ENCODE results near the gene SLC48A1.

DNA sequence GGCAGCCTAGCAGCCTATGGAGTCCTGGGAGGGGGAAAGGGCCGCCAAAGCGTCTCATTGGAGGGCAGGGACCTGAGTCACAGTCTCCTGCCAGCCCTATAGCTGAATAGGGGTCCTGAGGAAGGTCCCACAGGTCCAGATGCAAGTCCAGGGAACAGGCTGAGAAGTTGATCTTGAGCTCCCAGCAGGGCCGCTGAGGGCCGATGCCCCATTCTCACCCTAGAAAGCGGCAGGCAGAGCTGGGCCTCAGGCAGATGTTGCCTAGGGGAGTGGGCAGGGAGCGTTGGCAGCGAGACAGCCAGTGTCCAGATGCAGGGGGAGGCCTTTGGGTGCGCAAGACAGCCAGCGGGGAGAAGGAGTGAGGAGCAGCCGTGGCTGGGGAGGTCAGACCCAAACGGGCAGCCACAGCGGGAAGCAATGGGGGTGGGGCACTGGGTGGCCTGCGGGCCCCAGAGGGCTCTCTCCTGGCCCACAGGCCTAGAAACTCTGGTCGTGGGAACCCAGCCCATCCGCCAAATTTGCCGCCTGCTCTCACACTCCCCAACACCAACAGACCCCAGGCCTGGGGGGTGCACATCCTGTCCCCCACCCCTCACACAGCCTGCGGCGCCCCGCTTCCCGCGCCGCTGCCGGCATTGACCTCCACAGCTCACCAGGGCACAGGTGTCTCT lies 45.6 kb downstream of the SLC48A1 start:
- no peak for TF ChIP-seq EZH2 (IDR thresholded peaks at IDR 0.05)
- no peak for TF ChIP-seq POLR2AphosphoS5 (IDR thresholded peaks at IDR 0.05; ENCODE audit: borderline replicate concordance, low read depth, low read length)
- no peak for TF ChIP-seq FOXP2 (optimal IDR thresholded peaks at IDR 0.05; ENCODE audit: control extremely low read depth, extremely low read length, insufficient read depth)
